K562 (cell line): ENCODE data around the gene ZDHHC14. TPM values are rescaled to one million over a fixed set of nuclear protein-coding genes. Genes with fewer than 3 reads are reported as not detected.

Source experiments
- ATAC-seq: fragments of 200-7000 bp; cut with Tn5 transposase; 3 replicates; pipeline ENCODE4 v1.9.1; 2020; ENCODE audit warnings: moderate library complexity
- BruUV-seq: library from RNA; stranded (reverse); fragments of 400-500 nt; replicated peaks from 2 replicates; lab custom pipeline; 2021; lab: Mats Ljungman, UMichigan
- CTCF ChIA-PET: fragments of 300-600 bp; formaldehyde crosslinking; extraction: SDS; loops from one replicate; lab custom pipeline; 2021; ENCODE audit warnings: low intra/inter-chr PET ratio; lab: Yijun Ruan, JAX
- POLR2A ChIA-PET: fragments of 300-600, 350-650 bp; sonication (Branson Sonifier 250); formaldehyde crosslinking; extraction: SDS; loops from one replicate; lab custom pipeline; 2021; ENCODE audit warnings: antibody characterized with exemption, inconsistent platforms; lab: Yijun Ruan, JAX
- DNase-seq, 4 experiments: peaks; one replicate each; pipeline versions ENCODE4 v3.0.0 to v3.0.0-alpha.2; 2011 to 2018; ENCODE audit warnings: low spot score in 3 of 4, mixed read lengths in 3 of 4; ENCODE audit errors: extremely low read depth in 1 of 4
- FAIRE-seq: peaks from 2 replicates; lab custom pipeline; 2011; peaks lifted over from hg19 to GRCh38; lab: Jason Lieb, UNC
- H2AFZ ChIP-seq: 2 replicates; pipeline ENCODE4 v1.6.0; 2011; ENCODE audit warnings: low read depth, low read length, control low read depth, inconsistent platforms
- H3K27ac ChIP-seq: fragments of 200-600 bp; 3 replicates; pipeline ENCODE4 v1.8.0; 2011; ENCODE audit warnings: low read depth, mild to moderate bottlenecking, control low read depth, inconsistent platforms, low read length, moderate library complexity, mixed read lengths; ENCODE audit errors: extremely low read depth
- H3K27me3 ChIP-seq, 2 experiments: fragments of 300-600 bp in 1 of 2; 2 replicates in 1 of 2; 3 replicates in 1 of 2; pipeline versions ENCODE4 v1.6.0 to v1.8.0; 2011; ENCODE audit warnings: inconsistent platforms in 2 of 2, low read length in 2 of 2, mild to moderate bottlenecking in 1 of 2, mixed read lengths in 1 of 2, moderate library complexity in 1 of 2; ENCODE audit not compliant: control insufficient read depth in 2 of 2, insufficient read depth in 2 of 2
- H3K36me3 ChIP-seq: fragments of 300-600 bp; 3 replicates; pipeline ENCODE4 v1.8.0; 2011; ENCODE audit warnings: mild to moderate bottlenecking, low read length, inconsistent platforms; ENCODE audit not compliant: control insufficient read depth, insufficient read depth
- H3K4me1 ChIP-seq, 2 experiments: fragments of 200-600 bp in 1 of 2; replicated peaks in 1 of 2; 2 replicates in 1 of 2; 3 replicates in 1 of 2; pipeline versions ENCODE4 v1.5.1 to v1.8.0; 2011; ENCODE audit warnings: inconsistent platforms in 2 of 2, low read length in 2 of 2, mild to moderate bottlenecking in 1 of 2, mixed read lengths in 1 of 2, moderate library complexity in 1 of 2; ENCODE audit not compliant: control insufficient read depth in 2 of 2, insufficient read depth in 2 of 2
- H3K4me2 ChIP-seq: 2 replicates; pipeline ENCODE4 v1.6.1; 2011; ENCODE audit warnings: low read length, control low read depth, inconsistent platforms, mixed read lengths; ENCODE audit not compliant: insufficient read depth
- H3K4me3 ChIP-seq: fragments of 200-600 bp; sonication (generic), shearing (Covaris generic); 2 replicates; pipeline ENCODE4 v1.5.1; 2016; ENCODE audit warnings: control low read depth, inconsistent platforms
- H3K79me2 ChIP-seq: fragments of 200-600 bp; 3 replicates; pipeline ENCODE4 v1.8.0; 2011; ENCODE audit warnings: low read length, inconsistent platforms; ENCODE audit not compliant: control insufficient read depth, insufficient read depth
- H3K9ac ChIP-seq, 2 experiments: 2 replicates each; pipeline versions ENCODE4 v1.6.0 to v1.6.1; 2011; ENCODE audit warnings: low read depth in 2 of 2, low read length in 2 of 2, control low read depth in 1 of 2, inconsistent platforms in 1 of 2, mild to moderate bottlenecking in 1 of 2, mixed read lengths in 1 of 2; ENCODE audit not compliant: insufficient read depth in 1 of 2
- H3K9me1 ChIP-seq: one replicate; pipeline ENCODE4 v1.6.0; 2011; ENCODE audit warnings: inconsistent platforms, mild to moderate bottlenecking, low read length, moderate library complexity; ENCODE audit not compliant: control insufficient read depth, insufficient read depth
- H3K9me3 ChIP-seq: replicated peaks from 2 replicates; pipeline ENCODE4 v1.5.1; 2011; ENCODE audit warnings: low read depth, low read length, inconsistent platforms; ENCODE audit not compliant: control insufficient read depth, insufficient read depth
- H4K20me1 ChIP-seq: replicated peaks from 2 replicates; pipeline ENCODE4 v1.6.1; 2011; ENCODE audit warnings: low read length, inconsistent platforms, mixed read lengths; ENCODE audit not compliant: control insufficient read depth, insufficient read depth
- FOXM1 ChIP-seq, 2 experiments: fragments of 450-650 bp in 1 of 2; sonication (generic) in 1 of 2; formaldehyde crosslinking in 1 of 2; IDR thresholded peaks; 2 replicates each; pipeline versions ENCODE4 v1.6.1 to v1.9.0; 2017 to 2022; ENCODE audit warnings: low read depth in 2 of 2, mild to moderate bottlenecking in 2 of 2, missing genetic modification reagents in 1 of 2, moderate library complexity in 1 of 2
- NCOA6 ChIP-seq: fragments of 450-650 bp; IDR thresholded peaks from 2 replicates; pipeline ENCODE4 v1.6.1; 2017; ENCODE audit warnings: mild to moderate bottlenecking
- U2AF1 ChIP-seq: fragments of 200-400 bp; formaldehyde crosslinking; optimal IDR thresholded peaks from 2 replicates; pipeline ENCODE3; 2017; ENCODE audit warnings: mild to moderate bottlenecking, low read depth, low read length, moderate library complexity
- ZNF311 ChIP-seq: fragments of 250-450 bp; sonication (Bioruptor Pico); IDR thresholded peaks from 2 replicates; pipeline ENCODE4 v1.4.0; 2020; ENCODE audit warnings: mild to moderate bottlenecking, moderate library complexity
- ZNF785 ChIP-seq: fragments of 250-450 bp; sonication (Bioruptor Pico); IDR thresholded peaks from 2 replicates; pipeline ENCODE4 v1.4.0; 2020; ENCODE audit warnings: mild to moderate bottlenecking
- WGBS: fragments of 100-300 bp; shearing (Covaris generic); methylation state at CpG from one replicate; pipeline ENCODE4 v1.1.6; 2016; ENCODE audit warnings: low coverage, mixed read lengths; ENCODE audit not compliant: insufficient coverage; ENCODE audit errors: missing lambda C conversion rate; 5-methylcytosine and 5-hydroxymethylcytosine counted together
- in situ Hi-C: fragments of 300-500 bp; cut with MboI; formaldehyde crosslinking; loops from 4 replicates; pipeline ENCODE4 v1.15.0; 2018; ENCODE audit warnings: inconsistent platforms, mixed read lengths
- intact Hi-C: fragments of 100-400 bp; cut with micrococcal nuclease; formaldehyde crosslinking; loops from 2 replicates; pipeline ENCODE4 v1.14.2; 2022
- polyA plus RNA-seq, 8 experiments: library from polyadenylated mRNA; depleted of rRNA in 4 of 8; stranded (reverse) in 5 of 8; unstranded in 3 of 8; fragments of >200 nt; fragmentation: Nextera tagmentation in 2 of 8; fragmentation: Illumina TruSeq in 1 of 8; extraction: Ambion mirVana in 2 of 8; extraction: Trizol in 1 of 8; gene quantifications; 2 replicates each; pipeline versions ENCODE4 v1.2.1 to v1.2.3, GENCODE V29; 2011 to 2014; ENCODE audit warnings: inconsistent platforms in 1 of 8, missing spikeins in 1 of 8
- total RNA-seq, 7 experiments: library from RNA; depleted of rRNA in 6 of 7; stranded (reverse); fragments of >200 nt in 6 of 7; fragmentation: Illumina TruSeq in 2 of 7; extraction: Trizol in 2 of 7; gene quantifications; 2 replicates each; pipeline versions ENCODE4 v1.2.1 to v1.2.3, GENCODE V29; 2011 to 2021; ENCODE audit warnings: low replicate concordance in 1 of 7
- TF ChIP-seq, protein P1 (sequence below): fragments of 450-650 bp; formaldehyde crosslinking; IDR thresholded peaks from 2 replicates; pipeline ENCODE4 v1.4.0; 2022; ENCODE audit warnings: mild to moderate bottlenecking, moderate library complexity
- TF ChIP-seq, protein P2 (sequence below): fragments of 250-450 bp; sonication (Bioruptor Pico); IDR thresholded peaks from 2 replicates; pipeline ENCODE4 v1.4.0; 2020; ENCODE audit warnings: mild to moderate bottlenecking, moderate library complexity
- TF ChIP-seq, protein P3 (sequence below): fragments of 450-650 bp; formaldehyde crosslinking; IDR thresholded peaks from 2 replicates; pipeline ENCODE4 v1.4.0; 2020; ENCODE audit warnings: mild to moderate bottlenecking, moderate library complexity
- TF ChIP-seq, protein P4 (sequence below): sonication (generic); formaldehyde crosslinking; IDR thresholded peaks from 2 replicates; pipeline ENCODE4 v1.8.0; 2023; ENCODE audit warnings: mild to moderate bottlenecking, missing genetic modification reagents

The ZDHHC14 gene
- total and polyA plus RNA-seq, 9 of the 15 experiments (the other 6 are each of a cell fraction or from before 2014, with no cell fraction given) = 0.92 to 23.1 (median 13.8) TPM

DNA sequence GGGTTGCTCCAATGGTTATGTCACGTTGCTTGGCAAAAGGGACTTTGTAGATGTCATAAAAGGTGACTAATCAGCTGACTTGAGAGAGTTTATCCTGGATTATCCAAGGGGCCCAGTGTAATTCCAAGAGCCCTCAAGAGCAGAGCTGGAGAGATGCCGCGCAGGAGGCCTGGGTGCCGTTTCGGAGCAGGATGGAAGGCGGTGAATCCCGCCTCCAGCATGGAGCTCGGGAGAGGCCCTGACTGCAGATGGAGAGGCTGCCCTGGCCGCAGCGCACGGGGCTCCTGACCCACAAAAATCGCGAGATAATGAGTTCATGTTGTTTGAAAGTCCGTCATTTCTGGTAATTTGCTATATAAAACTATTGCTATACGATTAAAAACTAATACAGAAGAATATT, 219.8 kb downstream of the ZDHHC14 start:
- POLR2A ChIA-PET = interaction anchor here (0.7 to 1.1 kb wide), 3 partner anchors 12 to 286 kb away, joined by 3 read pairs; no protein-coding TSS in a partner anchor
- Histone ChIP-seq H3K4me3 (no peak overlapping the region), H3K9me3 (no peaks in the 10 kb centered on the region), H3K27me3 (no peaks in the 10 kb centered on the region), H2AFZ (no peak overlapping the region), H3K9ac (no peak overlapping the region), H4K20me1 (no peaks in the 10 kb centered on the region), H3K4me2 (no peak overlapping the region), H3K79me2 (no peaks in the 10 kb centered on the region), H3K36me3 (peaks cover 7% of the 10 kb centered on the region; the same call in 2 of the 3 replicates), H3K4me1 (peaks cover 0 to 3% of the 10 kb centered on the region in 2 experiments; a peak in 2 of 5 replicates), H3K27ac (no peak overlapping the region), H3K9me1 (no peaks in the 10 kb centered on the region)
- TF ChIP-seq U2AF1 (no peak), NCOA6 (no peak), ZNF785 (no peak), FOXM1 (IDR thresholded peaks at IDR 0.05; ENCODE audit: low read depth) (no peak), FOXM1 (CRISPR knock-in tag; IDR thresholded peaks at IDR 0.05; ENCODE audit: low read depth) (no peak), ZNF311 (CRISPR knock-in tag) (no peak)
- TF ChIP-seq, protein P1, sequence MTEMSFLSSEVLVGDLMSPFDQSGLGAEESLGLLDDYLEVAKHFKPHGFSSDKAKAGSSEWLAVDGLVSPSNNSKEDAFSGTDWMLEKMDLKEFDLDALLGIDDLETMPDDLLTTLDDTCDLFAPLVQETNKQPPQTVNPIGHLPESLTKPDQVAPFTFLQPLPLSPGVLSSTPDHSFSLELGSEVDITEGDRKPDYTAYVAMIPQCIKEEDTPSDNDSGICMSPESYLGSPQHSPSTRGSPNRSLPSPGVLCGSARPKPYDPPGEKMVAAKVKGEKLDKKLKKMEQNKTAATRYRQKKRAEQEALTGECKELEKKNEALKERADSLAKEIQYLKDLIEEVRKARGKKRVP = no peak
- TF ChIP-seq, protein P2, sequence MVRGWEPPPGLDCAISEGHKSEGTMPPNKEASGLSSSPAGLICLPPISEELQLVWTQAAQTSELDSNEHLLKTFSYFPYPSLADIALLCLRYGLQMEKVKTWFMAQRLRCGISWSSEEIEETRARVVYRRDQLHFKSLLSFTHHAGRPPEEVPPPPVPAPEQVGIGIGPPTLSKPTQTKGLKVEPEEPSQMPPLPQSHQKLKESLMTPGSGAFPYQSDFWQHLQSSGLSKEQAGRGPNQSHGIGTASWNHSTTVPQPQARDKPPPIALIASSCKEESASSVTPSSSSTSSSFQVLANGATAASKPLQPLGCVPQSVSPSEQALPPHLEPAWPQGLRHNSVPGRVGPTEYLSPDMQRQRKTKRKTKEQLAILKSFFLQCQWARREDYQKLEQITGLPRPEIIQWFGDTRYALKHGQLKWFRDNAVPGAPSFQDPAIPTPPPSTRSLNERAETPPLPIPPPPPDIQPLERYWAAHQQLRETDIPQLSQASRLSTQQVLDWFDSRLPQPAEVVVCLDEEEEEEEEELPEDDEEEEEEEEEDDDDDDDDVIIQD (CRISPR knock-in tag) = no peak
- TF ChIP-seq, protein P3, sequence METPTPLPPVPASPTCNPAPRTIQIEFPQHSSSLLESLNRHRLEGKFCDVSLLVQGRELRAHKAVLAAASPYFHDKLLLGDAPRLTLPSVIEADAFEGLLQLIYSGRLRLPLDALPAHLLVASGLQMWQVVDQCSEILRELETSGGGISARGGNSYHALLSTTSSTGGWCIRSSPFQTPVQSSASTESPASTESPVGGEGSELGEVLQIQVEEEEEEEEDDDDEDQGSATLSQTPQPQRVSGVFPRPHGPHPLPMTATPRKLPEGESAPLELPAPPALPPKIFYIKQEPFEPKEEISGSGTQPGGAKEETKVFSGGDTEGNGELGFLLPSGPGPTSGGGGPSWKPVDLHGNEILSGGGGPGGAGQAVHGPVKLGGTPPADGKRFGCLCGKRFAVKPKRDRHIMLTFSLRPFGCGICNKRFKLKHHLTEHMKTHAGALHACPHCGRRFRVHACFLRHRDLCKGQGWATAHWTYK (CRISPR knock-in tag) = no peak
- TF ChIP-seq, protein P4, sequence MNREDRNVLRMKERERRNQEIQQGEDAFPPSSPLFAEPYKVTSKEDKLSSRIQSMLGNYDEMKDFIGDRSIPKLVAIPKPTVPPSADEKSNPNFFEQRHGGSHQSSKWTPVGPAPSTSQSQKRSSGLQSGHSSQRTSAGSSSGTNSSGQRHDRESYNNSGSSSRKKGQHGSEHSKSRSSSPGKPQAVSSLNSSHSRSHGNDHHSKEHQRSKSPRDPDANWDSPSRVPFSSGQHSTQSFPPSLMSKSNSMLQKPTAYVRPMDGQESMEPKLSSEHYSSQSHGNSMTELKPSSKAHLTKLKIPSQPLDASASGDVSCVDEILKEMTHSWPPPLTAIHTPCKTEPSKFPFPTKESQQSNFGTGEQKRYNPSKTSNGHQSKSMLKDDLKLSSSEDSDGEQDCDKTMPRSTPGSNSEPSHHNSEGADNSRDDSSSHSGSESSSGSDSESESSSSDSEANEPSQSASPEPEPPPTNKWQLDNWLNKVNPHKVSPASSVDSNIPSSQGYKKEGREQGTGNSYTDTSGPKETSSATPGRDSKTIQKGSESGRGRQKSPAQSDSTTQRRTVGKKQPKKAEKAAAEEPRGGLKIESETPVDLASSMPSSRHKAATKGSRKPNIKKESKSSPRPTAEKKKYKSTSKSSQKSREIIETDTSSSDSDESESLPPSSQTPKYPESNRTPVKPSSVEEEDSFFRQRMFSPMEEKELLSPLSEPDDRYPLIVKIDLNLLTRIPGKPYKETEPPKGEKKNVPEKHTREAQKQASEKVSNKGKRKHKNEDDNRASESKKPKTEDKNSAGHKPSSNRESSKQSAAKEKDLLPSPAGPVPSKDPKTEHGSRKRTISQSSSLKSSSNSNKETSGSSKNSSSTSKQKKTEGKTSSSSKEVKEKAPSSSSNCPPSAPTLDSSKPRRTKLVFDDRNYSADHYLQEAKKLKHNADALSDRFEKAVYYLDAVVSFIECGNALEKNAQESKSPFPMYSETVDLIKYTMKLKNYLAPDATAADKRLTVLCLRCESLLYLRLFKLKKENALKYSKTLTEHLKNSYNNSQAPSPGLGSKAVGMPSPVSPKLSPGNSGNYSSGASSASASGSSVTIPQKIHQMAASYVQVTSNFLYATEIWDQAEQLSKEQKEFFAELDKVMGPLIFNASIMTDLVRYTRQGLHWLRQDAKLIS (CRISPR knock-in tag) = no peak
- DNase-seq (no peak), FAIRE-seq (no peak), ATAC-seq (no peak)
- no TSS peak for BruUV-seq
- intact Hi-C loops = no loop called here
- in situ Hi-C loops = no loop called here
- 91% methylated on average over 15 of the region's 15 CpGs for WGBS
- CTCF ChIA-PET = interaction anchor here (1.6 kb wide), 1 partner anchor 286 kb away, joined by 4 read pairs; no protein-coding TSS in a partner anchor
